Hematopoietic multipotent progenitor cell treated with erythropoietin and hydrocortisone succinate and interleukin-3 and kit ligand, for 4 days (in vitro differentiated cells): ENCODE data around the gene CLRN2.
"Not testable (repeated sequence)": the region's sequence is repeated elsewhere in the genome, so short reads cannot be mapped to it uniquely, and the experiment has no call there.

Experiments
- DNase-seq: peaks from one replicate; pipeline ENCODE4 v3.0.0-alpha.2; 2015

Gene CLRN2

DNA sequence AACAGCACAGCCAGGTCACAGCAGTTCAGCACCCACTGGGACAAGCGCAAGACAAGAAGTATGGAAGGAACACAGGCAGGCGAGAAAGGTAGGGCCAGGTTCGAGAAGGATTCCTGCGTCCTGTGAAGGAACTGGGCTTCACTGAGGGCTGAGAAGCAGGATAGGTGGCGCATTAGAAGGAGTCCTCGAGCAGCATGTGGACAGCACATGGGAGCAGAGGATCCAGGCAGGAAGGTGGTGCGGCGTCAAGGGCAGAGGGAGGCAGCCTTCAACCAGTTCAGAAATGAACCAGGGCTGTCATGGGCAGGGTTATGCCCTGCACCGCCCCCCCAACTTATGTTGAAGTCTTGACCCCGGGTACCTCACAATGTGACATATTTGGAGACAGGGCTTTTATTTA is 31.3 kb downstream of the CLRN2 start:
- DNase-seq = no peak

DNA sequence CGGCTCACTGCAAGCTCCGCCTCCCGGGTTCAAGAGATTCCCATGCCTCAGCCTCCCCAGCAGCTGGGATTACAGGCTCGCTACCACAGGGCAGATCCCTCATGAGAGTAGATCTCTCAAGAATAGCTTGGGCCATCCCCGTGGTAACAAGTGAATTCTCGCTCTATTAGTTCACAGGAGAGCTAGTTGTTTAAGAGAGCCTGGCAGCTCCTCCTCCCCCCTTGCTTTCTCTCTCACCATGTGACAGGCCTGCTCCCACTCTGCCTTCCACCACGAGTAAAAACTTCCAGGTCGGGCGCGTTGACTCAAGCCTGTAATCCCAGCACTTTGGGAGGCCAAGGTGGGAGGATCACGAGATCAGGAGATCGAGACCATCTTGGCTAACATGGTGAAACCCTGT is 31.7 kb downstream of the CLRN2 start:
- DNase-seq = no peak

DNA sequence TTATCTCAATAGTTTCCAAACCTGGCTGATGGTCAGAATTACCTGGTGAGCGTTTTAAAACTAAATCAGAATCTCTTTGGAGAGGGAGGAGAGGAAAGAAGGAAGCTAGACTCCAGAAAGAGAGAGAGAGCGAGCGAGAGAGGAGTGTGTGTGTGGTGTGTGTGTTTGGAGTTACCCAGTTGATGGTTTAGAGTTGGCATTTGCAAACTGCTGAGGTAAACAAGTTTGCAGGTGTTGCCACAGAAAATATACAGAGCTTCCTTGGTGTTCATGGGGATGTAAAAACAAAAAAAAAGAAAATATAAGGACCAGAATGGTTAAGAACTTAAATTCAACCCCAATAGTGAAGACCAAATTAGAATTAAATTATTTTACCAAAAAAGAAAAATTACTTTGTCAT is 35.6 kb downstream of the CLRN2 start:
- DNase-seq = no peak

GRCh38 chr4:17552427-17552826 is 37.5 kb downstream of the CLRN2 start:
- DNase-seq = no peak

GRCh38 chr4:17554568-17554967 is 39.6 kb downstream of the CLRN2 start:
- no peak for DNase-seq

DNA sequence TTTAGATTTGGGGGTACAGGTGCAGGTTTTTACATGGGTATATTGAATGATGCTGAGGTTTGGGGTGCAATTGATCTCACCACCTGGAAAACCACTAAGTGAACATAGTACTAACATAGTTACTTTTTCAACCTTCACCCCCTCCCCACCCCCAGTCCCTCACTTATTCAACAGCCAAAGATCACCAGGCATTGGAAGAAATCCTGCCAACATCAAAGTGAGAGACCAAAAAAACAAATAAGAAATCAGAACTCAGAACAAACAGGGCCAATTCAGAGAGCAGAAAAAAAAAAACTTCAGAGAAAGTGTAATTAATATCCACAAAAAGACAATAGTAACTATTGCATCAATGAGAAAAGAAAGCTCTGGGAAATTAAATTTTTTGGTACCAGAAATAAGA is 41.5 kb downstream of the CLRN2 start:
- DNase-seq = no peak

GRCh38 chr4:17557880-17558279 is 42.9 kb downstream of the CLRN2 start:
- no peak for DNase-seq

- DNase-seq = no peak
Observed at GRCh38 chr4:17558941-17559708, 44.2 kb downstream of the CLRN2 start.

GRCh38 chr4:17559709-17560048 is 44.7 kb downstream of the CLRN2 start:
- DNase-seq = no peak

GRCh38 chr4:17560065-17560673 is 45.2 kb downstream of the CLRN2 start:
- no peak for DNase-seq

- DNase-seq = peak; percentile 9
Observed at GRCh38 chr4:17561195-17561909, 46.4 kb downstream of the CLRN2 start.

- peak; percentile 39 for DNase-seq
Observed at GRCh38 chr4:17562157-17562556, 47.2 kb downstream of the CLRN2 start.

GRCh38 chr4:17565846-17566245 is 50.9 kb downstream of the CLRN2 start:
- DNase-seq = no peak

GRCh38 chr4:17567271-17567670 is 52.3 kb downstream of the CLRN2 start:
- DNase-seq = no peak

DNA sequence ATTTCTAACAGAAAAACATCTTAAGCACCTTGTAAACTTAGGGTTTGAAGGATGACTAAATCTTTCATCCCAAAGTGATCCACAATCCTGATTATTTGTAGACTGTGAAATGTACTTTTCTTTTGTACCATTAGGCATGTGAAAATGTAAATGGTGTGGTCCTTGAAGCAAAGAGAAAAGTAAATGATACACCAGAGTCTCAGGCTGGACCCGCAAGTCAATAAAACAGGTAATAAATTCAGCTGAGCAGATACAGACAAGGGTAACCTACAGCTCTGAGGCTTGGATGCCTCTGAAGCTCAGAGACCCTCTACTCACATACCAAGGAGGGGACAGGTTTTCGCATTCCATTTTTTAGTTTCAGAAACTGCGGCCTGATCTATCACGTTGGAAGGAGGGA is 59.2 kb downstream of the CLRN2 start:
- no peak for DNase-seq

- DNase-seq = not testable (repeated sequence)
Observed at GRCh38 chr4:17575177-17575576, 60.2 kb downstream of the CLRN2 start.
